HepG2 (cell line): ENCODE results near the gene DPCD. TPM values are rescaled to one million over a fixed set of nuclear protein-coding genes. Genes with fewer than 3 reads are reported as not detected.
A peak's percentile ranks its signal among the peaks of the same experiment; 100 is the strongest.

ENCODE experiments used
- ATAC-seq: fragments of 200-7000 bp; cut with Tn5 transposase; 3 replicates; pipeline ENCODE4 v1.9.1; 2020; ENCODE audit warnings: mild to moderate bottlenecking, moderate library complexity
- BruUV-seq: library from RNA; stranded (reverse); fragments of 400-500 nt; replicated peaks from 2 replicates; lab custom pipeline; 2021; lab: Mats Ljungman, UMichigan
- CTCF ChIA-PET: fragments of 300-600 bp; formaldehyde crosslinking; extraction: SDS; loops from one replicate; lab custom pipeline; 2021; ENCODE audit warnings: low total read pairs, inconsistent platforms, low intra/inter-chr PET ratio; lab: Yijun Ruan, JAX
- POLR2A ChIA-PET: fragments of 350-600 bp; sonication (Branson Sonifier 250); formaldehyde crosslinking; loops from one replicate; lab custom pipeline; 2020; ENCODE audit warnings: antibody characterized with exemption, inconsistent platforms; lab: Yijun Ruan, JAX
- DNase-seq: peaks from one replicate; pipeline ENCODE4 v3.0.0-alpha.2; 2015; ENCODE audit warnings: low spot score
- FAIRE-seq: peaks from 3 replicates; lab custom pipeline; 2011; peaks lifted over from hg19 to GRCh38; lab: Jason Lieb, UNC
- H2AFZ ChIP-seq: one replicate; pipeline ENCODE4 v1.6.1; 2011; ENCODE audit warnings: low read length, inconsistent platforms
- H3K27ac ChIP-seq: fragments of 300-600 bp; 3 replicates; pipeline ENCODE4 v1.8.0; 2011; ENCODE audit warnings: mixed run types, mild to moderate bottlenecking, mixed read lengths, low read length, inconsistent platforms; ENCODE audit not compliant: insufficient read depth; ENCODE audit errors: extremely low read length
- H3K27me3 ChIP-seq, 2 experiments: fragments of 200-600 bp in 1 of 2; 2 replicates in 1 of 2; 3 replicates in 1 of 2; pipeline versions ENCODE4 v1.6.0 to v1.8.0; 2011; ENCODE audit warnings: low read length in 2 of 2, mild to moderate bottlenecking in 2 of 2, moderate library complexity in 2 of 2, inconsistent platforms in 1 of 2; ENCODE audit not compliant: insufficient read depth in 2 of 2, control insufficient read depth in 1 of 2
- H3K36me3 ChIP-seq, 2 experiments: fragments of 200-600 bp in 1 of 2; replicated peaks in 1 of 2; 2 replicates in 1 of 2; 3 replicates in 1 of 2; pipeline versions ENCODE4 v1.5.1 to v1.8.0; 2011; ENCODE audit warnings: low read length in 2 of 2, inconsistent platforms in 1 of 2; ENCODE audit not compliant: insufficient read depth in 2 of 2, control insufficient read depth in 1 of 2
- H3K4me1 ChIP-seq: 2 replicates; pipeline ENCODE4 v1.5.1; 2012; ENCODE audit warnings: low read length, inconsistent platforms; ENCODE audit not compliant: insufficient read depth
- H3K4me2 ChIP-seq: 2 replicates; pipeline ENCODE4 v1.6.0; 2011; ENCODE audit warnings: low read depth, low read length, inconsistent platforms
- H3K4me3 ChIP-seq, 3 experiments: fragments of 200-600 bp in 1 of 3; sonication (generic), shearing (Covaris generic) in 1 of 3; replicated peaks in 1 of 3; 2 replicates each; pipeline ENCODE4 v1.5.1; 2011 to 2016; ENCODE audit warnings: low read length in 3 of 3, inconsistent platforms in 2 of 3, low read depth in 2 of 3, mild to moderate bottlenecking in 2 of 3, control low read depth in 1 of 3, mixed read lengths in 1 of 3; ENCODE audit not compliant: insufficient read depth in 1 of 3
- H3K79me2 ChIP-seq: one replicate; pipeline ENCODE4 v1.6.1; 2011; ENCODE audit warnings: low read length, inconsistent platforms; ENCODE audit not compliant: insufficient read depth
- H3K9ac ChIP-seq: 2 replicates; pipeline ENCODE4 v1.6.0; 2011; ENCODE audit warnings: mild to moderate bottlenecking, low read depth, low read length, inconsistent platforms; ENCODE audit not compliant: insufficient read depth
- H3K9me3 ChIP-seq: 2 replicates; pipeline ENCODE4 v1.5.1; 2012; ENCODE audit warnings: mild to moderate bottlenecking, low read length
- H4K20me1 ChIP-seq: 2 replicates; pipeline ENCODE4 v1.6.0; 2011; ENCODE audit warnings: inconsistent platforms, mild to moderate bottlenecking, low read length, moderate library complexity; ENCODE audit not compliant: insufficient read depth
- DRAP1 ChIP-seq: IDR thresholded peaks from 2 replicates; pipeline ENCODE4 v1.6.1; 2016; ENCODE audit warnings: missing genetic modification reagents, missing compliant biosample characterization
- FOXC1 ChIP-seq: sonication (generic); formaldehyde crosslinking; IDR thresholded peaks from 2 replicates; pipeline ENCODE4 v1.8.0; 2022; ENCODE audit warnings: mild to moderate bottlenecking, missing genetic modification reagents, borderline replicate concordance
- HNRNPUL1 ChIP-seq: fragments of 200-400 bp; formaldehyde crosslinking; IDR thresholded peaks from 2 replicates; pipeline ENCODE4 v1.6.1; 2017; ENCODE audit warnings: low read depth, mild to moderate bottlenecking, low read length, moderate library complexity
- ISL2 ChIP-seq: sonication (generic); formaldehyde crosslinking; IDR thresholded peaks from 2 replicates; pipeline ENCODE4 v1.5.0; 2020; ENCODE audit warnings: missing genetic modification reagents
- MIER3 ChIP-seq: IDR thresholded peaks from 2 replicates; pipeline ENCODE4 v1.6.1; 2016; ENCODE audit warnings: missing compliant biosample characterization, borderline replicate concordance
- MXD3 ChIP-seq: IDR thresholded peaks from 2 replicates; pipeline ENCODE4 v1.6.1; 2016; ENCODE audit warnings: mild to moderate bottlenecking, missing biosample characterization, missing genetic modification reagents
- NFE2L2 ChIP-seq: fragments of 150-350 bp; IDR thresholded peaks from 2 replicates; pipeline ENCODE4 v1.6.1; 2014; ENCODE audit warnings: low read length
- PBX3 ChIP-seq: sonication (generic); formaldehyde crosslinking; IDR thresholded peaks from 2 replicates; pipeline ENCODE4 v1.8.1; 2023; ENCODE audit warnings: missing genetic modification reagents, inconsistent platforms, borderline replicate concordance
- POLR2G ChIP-seq: fragments of 200-400 bp; formaldehyde crosslinking; IDR thresholded peaks from 2 replicates; pipeline ENCODE4 v1.6.1; 2018; ENCODE audit warnings: mild to moderate bottlenecking, low read depth, low read length, moderate library complexity
- SKI ChIP-seq: fragments of 450-650 bp; IDR thresholded peaks from one replicate; pipeline ENCODE4 v1.6.1; 2018; ENCODE audit warnings: mild to moderate bottlenecking; ENCODE audit not compliant: partially characterized antibody
- STAG1 ChIP-seq: sonication (generic); formaldehyde crosslinking; IDR thresholded peaks from 2 replicates; pipeline ENCODE4 v1.4.0; 2020; ENCODE audit warnings: missing genetic modification reagents
- TBP ChIP-seq: sonication (generic); formaldehyde crosslinking; IDR thresholded peaks from 2 replicates; pipeline ENCODE4 v1.5.0; 2020; ENCODE audit warnings: missing genetic modification reagents
- TP53 ChIP-seq: sonication (generic); formaldehyde crosslinking; conservative IDR thresholded peaks from 2 replicates; pipeline ENCODE4 v1.4.0; 2020; ENCODE audit warnings: missing genetic modification reagents
- ZGPAT ChIP-seq: IDR thresholded peaks from 2 replicates; pipeline ENCODE4 v1.6.1; 2016; ENCODE audit warnings: mild to moderate bottlenecking
- ZNF275 ChIP-seq: sonication (generic); formaldehyde crosslinking; IDR thresholded peaks from 2 replicates; pipeline ENCODE4 v1.8.0; 2022; ENCODE audit warnings: missing genetic modification reagents, mild to moderate bottlenecking, inconsistent platforms, borderline replicate concordance
- ZNF317 ChIP-seq: sonication (generic); formaldehyde crosslinking; IDR thresholded peaks from 2 replicates; pipeline ENCODE4 v1.5.0; 2020; ENCODE audit warnings: mild to moderate bottlenecking, missing genetic modification reagents
- ZNF33B ChIP-seq: sonication (generic); formaldehyde crosslinking; IDR thresholded peaks from 2 replicates; pipeline ENCODE4 v1.5.1; 2020; ENCODE audit warnings: mild to moderate bottlenecking, missing genetic modification reagents
- ZNF564 ChIP-seq: sonication (generic); formaldehyde crosslinking; IDR thresholded peaks from 2 replicates; pipeline ENCODE4 v1.8.1; 2023; ENCODE audit warnings: mild to moderate bottlenecking, missing genetic modification reagents
- ZNF737 ChIP-seq: sonication (generic); formaldehyde crosslinking; IDR thresholded peaks from 2 replicates; pipeline ENCODE4 v1.5.0; 2020; ENCODE audit warnings: missing genetic modification reagents, mild to moderate bottlenecking, borderline replicate concordance
- ZNF790 ChIP-seq: sonication (generic); formaldehyde crosslinking; IDR thresholded peaks from 2 replicates; pipeline ENCODE4 v1.8.0; 2022; ENCODE audit warnings: missing genetic modification reagents, mild to moderate bottlenecking, borderline replicate concordance
- WGBS: methylation state at CpG from one replicate; pipeline ENCODE4 v1.1.6; 2017; ENCODE audit warnings: low lambda C conversion rate; 5-methylcytosine and 5-hydroxymethylcytosine counted together
- in situ Hi-C: cut with HindIII; loops from 2 replicates; pipeline ENCODE4 v1.10.0; 2017; ENCODE audit warnings: low pct_unique_long_range_greater_than_20kb; ENCODE audit not compliant: extremely low pct_ligation_motif_present
- intact Hi-C: fragments of 100-400 bp; cut with micrococcal nuclease; formaldehyde crosslinking; loops from one replicate; pipeline ENCODE4 v1.10.0; 2022; ENCODE audit not compliant: unreplicated experiment
- polyA plus RNA-seq, 8 experiments: library from polyadenylated mRNA; depleted of rRNA in 3 of 8; stranded (reverse) in 7 of 8; unstranded in 1 of 8; fragments of >200 nt; fragmentation: Illumina TruSeq in 4 of 8; extraction: Trizol in 4 of 8; gene quantifications; 2 replicates each; pipeline versions ENCODE4 v1.2.1 to v1.2.3, GENCODE V29; 2011 to 2016; ENCODE audit warnings: low read depth in 4 of 8, missing spikeins in 1 of 8, mixed read lengths in 1 of 8; ENCODE audit not compliant: insufficient read depth in 1 of 8
- total RNA-seq, 5 experiments: library from RNA; depleted of rRNA; stranded (reverse); fragments of >200 nt; fragmentation: Illumina TruSeq; extraction: Trizol; gene quantifications; 2 replicates each; pipeline ENCODE4 v1.2.3, GENCODE V29; 2016; ENCODE audit warnings: low read depth in 1 of 5

Gene DPCD
- total and polyA plus RNA-seq, 2 of the 13 experiments (the other 11 are each of a cell fraction or from before 2014, with no cell fraction given) = 25.2 to 27.0 TPM

GRCh38 chr10:101602761-101603398 lies 14.8 kb downstream of the DPCD start (continued):
- TF ChIP-seq ZNF33B (CRISPR knock-in tag) (no peak), ZGPAT (CRISPR knock-in tag) (no peak), DRAP1 (CRISPR knock-in tag) (no peak), TBP (CRISPR knock-in tag) (0 out of 2 replicates have a peak, but pooled peaks have one; percentile 22), ISL2 (CRISPR knock-in tag) (no peak), MXD3 (CRISPR knock-in tag) (no peak), ZNF317 (CRISPR knock-in tag) (no peak), ZNF564 (CRISPR knock-in tag) (no peak), TP53 (CRISPR knock-in tag) (no peak), STAG1 (peak; percentile 88)
- TF ChIP-seq, all 625 proteins: peak for 29

- CTCF ChIA-PET = no interaction called here
- H3K36me3 ChIP-seq = peaks cover 15 to 38% of the 10 kb centered on the region in 2 experiments
- TF ChIP-seq ZNF275 (CRISPR knock-in tag) (no peak), FOXC1 (CRISPR knock-in tag) (no peak), ZNF737 (CRISPR knock-in tag) (no peak), NFE2L2 (no peak), ZNF790 (CRISPR knock-in tag) (no peak), HNRNPUL1 (no peak), STAG1 (no peak), MIER3 (CRISPR knock-in tag) (no peak), POLR2G (no peak), PBX3 (CRISPR knock-in tag) (no peak), SKI (no peak)
Measured at GRCh38 chr10:101607124-101607523, 19.0 kb downstream of the DPCD start.

More at GRCh38 chr10:101607124-101607523, 19.0 kb downstream of the DPCD start:
- Histone ChIP-seq H3K4me3 (no peak overlapping the region), H3K27ac (no peak overlapping the region), H4K20me1 (no peaks in the 10 kb centered on the region), H3K4me2 (no peak overlapping the region), H3K9ac (no peak overlapping the region), H3K79me2 (no peaks in the 10 kb centered on the region), H3K9me3 (no peaks in the 10 kb centered on the region), H3K27me3 (no peaks in the 10 kb centered on the region), H3K4me1 (peaks cover 9% of the 10 kb centered on the region; the same call in 1 of the 2 replicates), H2AFZ (no peak overlapping the region)
- WGBS = 84% methylated on average over 2 of the region's 2 CpGs
- in situ Hi-C loops (no loop called here), intact Hi-C loops (no loop called here)
- POLR2A ChIA-PET = no interaction called here
- FAIRE-seq (no peak), DNase-seq (no peak), ATAC-seq (no peak)
- BruUV-seq = no TSS peak
